GM13977 (cell line): ENCODE data around the gene PTPN7.

Experiments
- DNase-seq: peaks from one replicate; pipeline ENCODE4 v3.0.0; 2012; ENCODE audit warnings: low spot score
- in situ Hi-C: fragments of 300-500 bp; cut with MboI; formaldehyde crosslinking; loops from one replicate; pipeline ENCODE4 v1.12.0; 2022; ENCODE audit warnings: low sequenced_read_pairs, low pct_unique_long_range_greater_than_20kb, mixed read lengths, inconsistent platforms; ENCODE audit not compliant: unreplicated experiment
- TF ChIP-seq, protein P1 (sequence below): IDR thresholded peaks from 2 replicates; pipeline ENCODE4 v1.5.1; 2012; ENCODE audit warnings: mild to moderate bottlenecking, control low read depth; ENCODE audit not compliant: insufficient read depth; ENCODE audit errors: extremely low read depth, missing control alignments

PTPN7 gene

DNA sequence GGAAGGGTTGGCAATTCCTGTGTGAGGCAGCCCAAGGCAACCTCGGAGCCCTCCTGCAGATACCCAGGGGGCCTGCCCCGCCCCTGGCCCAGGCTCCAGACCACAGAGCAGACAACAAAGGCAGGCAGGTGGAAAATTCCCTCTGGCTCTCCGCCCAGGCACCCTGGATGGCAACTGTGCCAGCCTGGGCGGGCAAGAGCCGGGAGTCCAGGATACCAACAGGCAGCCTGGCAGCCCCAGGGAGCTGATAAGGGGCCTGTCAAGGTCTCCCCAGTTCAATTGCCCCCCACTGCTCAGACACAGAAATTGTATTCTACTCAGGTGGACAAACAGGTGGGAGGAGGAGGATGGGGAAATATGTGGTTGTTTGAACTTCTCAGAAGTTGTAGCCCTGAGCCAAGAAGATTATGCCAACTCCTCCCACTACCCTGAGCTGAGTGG lies 53.1 kb downstream of the PTPN7 start:
- in situ Hi-C loops, result no loop called here
- TF ChIP-seq, protein P1, sequence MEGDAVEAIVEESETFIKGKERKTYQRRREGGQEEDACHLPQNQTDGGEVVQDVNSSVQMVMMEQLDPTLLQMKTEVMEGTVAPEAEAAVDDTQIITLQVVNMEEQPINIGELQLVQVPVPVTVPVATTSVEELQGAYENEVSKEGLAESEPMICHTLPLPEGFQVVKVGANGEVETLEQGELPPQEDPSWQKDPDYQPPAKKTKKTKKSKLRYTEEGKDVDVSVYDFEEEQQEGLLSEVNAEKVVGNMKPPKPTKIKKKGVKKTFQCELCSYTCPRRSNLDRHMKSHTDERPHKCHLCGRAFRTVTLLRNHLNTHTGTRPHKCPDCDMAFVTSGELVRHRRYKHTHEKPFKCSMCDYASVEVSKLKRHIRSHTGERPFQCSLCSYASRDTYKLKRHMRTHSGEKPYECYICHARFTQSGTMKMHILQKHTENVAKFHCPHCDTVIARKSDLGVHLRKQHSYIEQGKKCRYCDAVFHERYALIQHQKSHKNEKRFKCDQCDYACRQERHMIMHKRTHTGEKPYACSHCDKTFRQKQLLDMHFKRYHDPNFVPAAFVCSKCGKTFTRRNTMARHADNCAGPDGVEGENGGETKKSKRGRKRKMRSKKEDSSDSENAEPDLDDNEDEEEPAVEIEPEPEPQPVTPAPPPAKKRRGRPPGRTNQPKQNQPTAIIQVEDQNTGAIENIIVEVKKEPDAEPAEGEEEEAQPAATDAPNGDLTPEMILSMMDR, result no peak
- no peak for DNase-seq

DNA sequence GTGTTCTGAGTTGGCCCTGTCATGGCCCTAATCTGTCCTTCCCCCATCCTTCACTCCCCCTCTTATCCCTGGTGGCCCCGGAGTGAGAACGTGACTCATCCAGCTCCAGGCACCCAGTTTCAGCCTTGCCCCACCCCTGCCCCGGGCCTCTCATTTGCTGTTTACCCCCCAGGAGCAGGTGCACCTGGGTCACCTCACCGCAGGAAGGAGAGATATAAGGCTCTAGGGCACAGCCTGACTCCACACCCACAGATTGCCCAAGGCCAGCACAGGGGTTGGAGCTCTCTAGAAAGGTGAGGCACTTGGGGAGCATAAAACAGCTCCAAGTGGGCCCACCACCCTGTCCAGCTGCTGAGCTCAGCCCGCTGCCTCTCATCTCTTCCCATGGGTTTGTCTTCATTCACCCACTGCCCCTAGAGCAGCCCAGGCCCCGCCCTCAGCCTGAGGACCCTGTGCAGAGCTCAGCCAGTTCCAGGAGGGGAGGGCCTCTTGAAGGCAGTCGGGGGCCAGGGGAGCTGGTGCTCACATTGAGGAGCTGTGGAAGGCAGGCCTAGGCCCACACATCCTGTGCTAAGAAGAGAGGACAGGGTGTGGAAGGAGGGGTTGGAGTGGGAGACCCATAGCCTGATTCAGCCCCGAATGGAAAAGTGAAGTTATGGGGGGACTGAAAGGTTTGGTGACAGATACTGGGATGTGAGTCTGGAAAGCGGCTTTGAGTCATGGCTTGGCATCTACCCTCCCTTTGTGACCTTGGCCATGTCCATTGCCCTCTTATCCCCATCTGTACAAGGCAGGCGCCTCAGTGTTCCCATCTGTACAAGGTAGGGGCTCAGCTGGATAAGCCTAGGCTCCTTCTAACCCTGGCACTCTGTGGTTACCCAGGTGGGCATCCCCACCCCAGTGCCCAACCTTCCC lies 53.8 kb downstream of the PTPN7 start:
- in situ Hi-C loops, result no loop called here
- no peak for DNase-seq
- TF ChIP-seq, protein P1, result no peak

DNA sequence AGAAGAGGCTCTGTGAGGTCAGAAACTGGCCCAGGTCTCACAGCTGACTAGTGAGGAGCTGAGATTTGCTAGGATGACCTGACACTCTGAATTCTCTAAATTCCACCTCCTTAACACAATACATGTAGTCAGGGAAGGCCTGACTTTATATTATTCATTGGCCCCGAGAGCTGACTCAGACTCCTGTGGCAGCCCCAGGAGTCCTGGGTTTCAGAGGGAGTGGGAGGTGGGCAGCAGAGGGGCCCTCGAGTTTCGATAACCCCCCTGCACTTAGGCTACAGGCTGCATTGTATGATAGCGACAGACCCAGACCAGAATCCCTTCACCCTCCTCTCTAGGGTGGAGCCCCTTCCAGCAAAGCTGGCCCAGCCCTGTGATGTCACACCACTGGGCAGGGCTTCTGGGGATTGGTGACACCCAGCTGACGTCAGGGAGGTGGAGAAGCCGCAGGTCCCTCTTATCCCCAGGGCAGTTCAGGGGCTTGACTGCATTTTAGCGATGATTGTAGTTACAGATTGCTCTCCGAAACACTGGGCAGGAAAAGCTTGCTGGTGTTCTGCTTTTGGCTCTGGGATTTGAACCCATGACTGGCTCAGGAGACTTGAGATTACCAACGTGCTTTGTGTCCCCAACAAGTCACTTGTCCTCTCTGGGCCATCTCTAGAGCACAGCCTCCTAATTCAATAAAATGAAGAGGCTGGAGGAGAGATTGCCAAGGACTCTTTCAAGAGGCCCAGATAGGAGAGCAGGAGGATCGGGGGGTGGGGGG lies 54.6 kb downstream of the PTPN7 start:
- in situ Hi-C loops, result no loop called here
- no peak for DNase-seq
- TF ChIP-seq, protein P1, result no peak

DNA sequence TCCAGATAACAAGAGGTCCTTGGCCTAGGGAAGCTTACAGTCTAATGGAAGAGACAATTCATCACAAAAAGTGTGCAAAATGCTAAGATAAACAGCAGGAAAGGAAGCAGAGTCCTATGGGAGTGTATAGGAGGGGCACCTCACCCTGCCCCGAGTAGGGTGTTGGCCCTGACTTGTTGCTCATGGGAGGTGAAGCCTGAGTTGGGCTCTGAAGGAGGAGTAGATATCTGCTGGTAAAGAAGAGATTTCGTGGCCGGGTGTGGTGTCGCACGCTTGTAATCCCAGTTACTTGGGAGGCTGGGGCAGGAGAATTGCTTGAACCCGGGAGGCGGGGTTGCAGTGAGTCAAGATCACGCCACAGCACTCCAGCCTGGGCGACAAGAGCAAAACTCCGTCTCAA lies 56.3 kb downstream of the PTPN7 start:
- TF ChIP-seq, protein P1, result no peak
- in situ Hi-C loops, result no loop called here
- no peak for DNase-seq

DNA sequence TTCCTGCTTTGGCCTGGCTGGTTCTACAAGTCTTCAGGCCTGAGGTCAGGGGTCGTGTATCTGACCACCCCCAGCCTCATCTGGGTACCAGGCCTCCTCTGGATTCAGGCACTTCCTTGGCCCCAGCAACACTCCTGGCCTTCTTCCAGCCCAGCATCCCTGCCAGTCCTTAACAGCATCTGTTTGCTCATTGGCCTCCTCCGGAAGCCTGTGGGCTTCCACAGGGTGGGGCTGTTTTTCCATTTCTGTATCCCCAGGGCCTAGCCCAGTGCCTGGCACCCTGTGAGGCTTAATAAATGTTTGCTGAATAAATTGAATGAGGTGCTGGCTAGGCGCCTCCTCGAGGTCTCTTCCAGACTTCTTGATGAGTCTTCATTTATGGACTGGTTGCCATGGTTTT lies 59.2 kb downstream of the PTPN7 start:
- no peak for DNase-seq
- TF ChIP-seq, protein P1, result no peak
- in situ Hi-C loops, result no loop called here
